HepG2 (cell line): ENCODE results near the gene NBR1. TPM values are rescaled to one million over a fixed set of nuclear protein-coding genes. Genes with fewer than 3 reads are reported as not detected.

Source experiments
- BHLHE40 ChIP-seq: IDR thresholded peaks from 2 replicates; pipeline ENCODE4 v1.6.1; 2011; ENCODE audit warnings: low read length, improper control_type of control experiment
- EHMT2 ChIP-seq: fragments of 200-600 bp; sonication (generic); IDR thresholded peaks from 2 replicates; pipeline ENCODE4 v1.7.0; 2017; ENCODE audit warnings: antibody characterized with exemption, low read depth, low read length, borderline replicate concordance
- FOXK1 ChIP-seq: sonication (generic); formaldehyde crosslinking; IDR thresholded peaks from 2 replicates; pipeline ENCODE4 v1.4.0; 2020; ENCODE audit warnings: low read depth, missing genetic modification reagents, borderline replicate concordance
- KDM5A ChIP-seq: fragments of 200-600 bp; sonication (generic); IDR thresholded peaks from 2 replicates; pipeline ENCODE4 v1.7.0; 2018; ENCODE audit warnings: antibody characterized with exemption, mild to moderate bottlenecking, low read length, borderline replicate concordance
- NFIB ChIP-seq: sonication (generic); formaldehyde crosslinking; IDR thresholded peaks from 2 replicates; pipeline ENCODE4 v1.9.0; 2021; ENCODE audit warnings: missing genetic modification reagents, mild to moderate bottlenecking, borderline replicate concordance
- NRL ChIP-seq: sonication (generic); formaldehyde crosslinking; IDR thresholded peaks from 2 replicates; pipeline ENCODE4 v1.5.0; 2020; ENCODE audit warnings: missing genetic modification reagents, mild to moderate bottlenecking, moderate library complexity, borderline replicate concordance
- ONECUT2 ChIP-seq: sonication (generic); formaldehyde crosslinking; IDR thresholded peaks from 2 replicates; pipeline ENCODE4 v1.4.0; 2020; ENCODE audit warnings: missing genetic modification reagents
- PITX1 ChIP-seq: sonication (generic); formaldehyde crosslinking; IDR thresholded peaks from 2 replicates; pipeline ENCODE4 v1.5.1; 2020; ENCODE audit warnings: mild to moderate bottlenecking, missing genetic modification reagents
- PRPF4 ChIP-seq: fragments of 200-400 bp; formaldehyde crosslinking; IDR thresholded peaks from 2 replicates; pipeline ENCODE4 v1.6.1; 2016; ENCODE audit warnings: low read length, low read depth; ENCODE audit not compliant: poor library complexity, severe bottlenecking
- RCOR2 ChIP-seq: IDR thresholded peaks from 2 replicates; pipeline ENCODE4 v1.6.1; 2016; ENCODE audit warnings: missing biosample characterization, missing genetic modification reagents
- SUZ12 ChIP-seq: fragments of 150-350 bp; IDR thresholded peaks from 2 replicates; pipeline ENCODE4 v1.6.1; 2014; ENCODE audit warnings: low read depth, low read length
- ZNF543 ChIP-seq: sonication (generic); formaldehyde crosslinking; IDR thresholded peaks from 2 replicates; pipeline ENCODE4 v1.4.0; 2020; ENCODE audit warnings: mild to moderate bottlenecking, missing genetic modification reagents
- polyA plus RNA-seq, 8 experiments: library from polyadenylated mRNA; depleted of rRNA in 3 of 8; stranded (reverse) in 7 of 8; unstranded in 1 of 8; fragments of >200 nt; fragmentation: Illumina TruSeq in 4 of 8; extraction: Trizol in 4 of 8; gene quantifications; 2 replicates each; pipeline versions ENCODE4 v1.2.1 to v1.2.3, GENCODE V29; 2011 to 2016; ENCODE audit warnings: low read depth in 4 of 8, missing spikeins in 1 of 8, mixed read lengths in 1 of 8; ENCODE audit not compliant: insufficient read depth in 1 of 8
- total RNA-seq, 5 experiments: library from RNA; depleted of rRNA; stranded (reverse); fragments of >200 nt; fragmentation: Illumina TruSeq; extraction: Trizol; gene quantifications; 2 replicates each; pipeline ENCODE4 v1.2.3, GENCODE V29; 2016; ENCODE audit warnings: low read depth in 1 of 5
- TF ChIP-seq, protein P1 (sequence below): sonication (generic); IDR thresholded peaks from 2 replicates; pipeline ENCODE4 v1.6.1; 2016; ENCODE audit warnings: low read depth, borderline replicate concordance
- TF ChIP-seq, protein P2 (sequence below): IDR thresholded peaks from 2 replicates; pipeline ENCODE4 v1.6.1; 2018; ENCODE audit warnings: missing genetic modification reagents, mild to moderate bottlenecking, missing compliant biosample characterization
- TF ChIP-seq, protein P3 (sequence below): sonication (generic); formaldehyde crosslinking; IDR thresholded peaks from 2 replicates; pipeline ENCODE4 v1.4.0; 2020; ENCODE audit warnings: missing genetic modification reagents
- TF ChIP-seq, protein P4 (sequence below): sonication (generic); formaldehyde crosslinking; IDR thresholded peaks from 2 replicates; pipeline ENCODE4 v1.4.0; 2020; ENCODE audit warnings: mild to moderate bottlenecking, missing genetic modification reagents
- TF ChIP-seq, protein P5 (sequence below): sonication (generic); formaldehyde crosslinking; IDR thresholded peaks from 2 replicates; pipeline ENCODE4 v1.4.0; 2020; ENCODE audit warnings: missing genetic modification reagents
- TF ChIP-seq, protein P6 (sequence below): sonication (generic); formaldehyde crosslinking; IDR thresholded peaks from 2 replicates; pipeline ENCODE4 v1.4.0; 2020; ENCODE audit warnings: mild to moderate bottlenecking, low read depth, missing genetic modification reagents

Gene NBR1
- total and polyA plus RNA-seq, 2 of the 13 experiments (the other 11 are each of a cell fraction or from before 2014, with no cell fraction given), result 51.7 to 121 TPM

DNA sequence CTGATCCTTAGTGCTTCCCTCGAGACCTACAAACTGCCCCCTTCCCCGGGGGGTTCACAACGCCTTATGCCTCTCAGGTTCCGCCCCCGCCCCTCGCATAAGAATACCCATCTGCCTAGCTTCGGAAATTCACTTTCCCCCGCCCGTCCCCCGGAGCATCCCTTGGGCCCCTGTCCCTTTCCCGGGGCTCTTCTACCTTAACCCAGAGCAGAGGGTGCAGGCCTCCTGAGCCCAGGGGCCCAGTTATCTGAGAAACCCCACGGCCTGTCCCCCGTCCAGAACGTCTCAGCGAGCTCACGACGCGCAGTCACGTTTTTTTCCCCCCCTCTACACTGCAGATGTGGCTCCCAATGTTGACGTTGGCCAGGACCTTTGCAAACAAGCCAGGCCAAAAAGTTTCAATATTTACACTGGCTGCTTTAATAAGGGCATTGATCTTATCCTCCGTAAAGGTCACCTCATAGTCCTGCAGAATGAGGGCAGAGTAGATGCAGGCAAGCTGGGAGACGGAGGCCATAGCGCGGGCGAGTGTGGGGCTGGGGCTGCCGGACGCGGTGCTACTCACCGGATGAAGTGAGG is 1.4 kb upstream of the NBR1 start (continued):
- TF ChIP-seq, protein P1, sequence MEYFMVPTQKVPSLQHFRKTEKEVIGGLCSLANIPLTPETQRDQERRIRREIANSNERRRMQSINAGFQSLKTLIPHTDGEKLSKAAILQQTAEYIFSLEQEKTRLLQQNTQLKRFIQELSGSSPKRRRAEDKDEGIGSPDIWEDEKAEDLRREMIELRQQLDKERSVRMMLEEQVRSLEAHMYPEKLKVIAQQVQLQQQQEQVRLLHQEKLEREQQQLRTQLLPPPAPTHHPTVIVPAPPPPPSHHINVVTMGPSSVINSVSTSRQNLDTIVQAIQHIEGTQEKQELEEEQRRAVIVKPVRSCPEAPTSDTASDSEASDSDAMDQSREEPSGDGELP, result peak; percentile 37; the same call in 1 of the 2 replicates
- TF ChIP-seq ZNF543 (CRISPR knock-in tag), result no peak
- TF ChIP-seq NRL (CRISPR knock-in tag), result no peak
- no peak for TF ChIP-seq PRPF4
- peak; percentile 59; the same call in 1 of the 2 replicates for TF ChIP-seq FOXK1 (CRISPR knock-in tag)
- TF ChIP-seq NFIB (CRISPR knock-in tag), result no peak
- TF ChIP-seq, protein P2, sequence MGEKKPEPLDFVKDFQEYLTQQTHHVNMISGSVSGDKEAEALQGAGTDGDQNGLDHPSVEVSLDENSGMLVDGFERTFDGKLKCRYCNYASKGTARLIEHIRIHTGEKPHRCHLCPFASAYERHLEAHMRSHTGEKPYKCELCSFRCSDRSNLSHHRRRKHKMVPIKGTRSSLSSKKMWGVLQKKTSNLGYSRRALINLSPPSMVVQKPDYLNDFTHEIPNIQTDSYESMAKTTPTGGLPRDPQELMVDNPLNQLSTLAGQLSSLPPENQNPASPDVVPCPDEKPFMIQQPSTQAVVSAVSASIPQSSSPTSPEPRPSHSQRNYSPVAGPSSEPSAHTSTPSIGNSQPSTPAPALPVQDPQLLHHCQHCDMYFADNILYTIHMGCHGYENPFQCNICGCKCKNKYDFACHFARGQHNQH (CRISPR knock-in tag), result no peak
- no peak for TF ChIP-seq SUZ12
- TF ChIP-seq, protein P3, sequence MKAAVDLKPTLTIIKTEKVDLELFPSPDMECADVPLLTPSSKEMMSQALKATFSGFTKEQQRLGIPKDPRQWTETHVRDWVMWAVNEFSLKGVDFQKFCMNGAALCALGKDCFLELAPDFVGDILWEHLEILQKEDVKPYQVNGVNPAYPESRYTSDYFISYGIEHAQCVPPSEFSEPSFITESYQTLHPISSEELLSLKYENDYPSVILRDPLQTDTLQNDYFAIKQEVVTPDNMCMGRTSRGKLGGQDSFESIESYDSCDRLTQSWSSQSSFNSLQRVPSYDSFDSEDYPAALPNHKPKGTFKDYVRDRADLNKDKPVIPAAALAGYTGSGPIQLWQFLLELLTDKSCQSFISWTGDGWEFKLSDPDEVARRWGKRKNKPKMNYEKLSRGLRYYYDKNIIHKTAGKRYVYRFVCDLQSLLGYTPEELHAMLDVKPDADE (CRISPR knock-in tag), result no peak
- TF ChIP-seq PITX1 (CRISPR knock-in tag), result peak; percentile 76
- TF ChIP-seq RCOR2 (CRISPR knock-in tag), result peak; percentile 55; the same call in 1 of the 2 replicates
- TF ChIP-seq, protein P4, sequence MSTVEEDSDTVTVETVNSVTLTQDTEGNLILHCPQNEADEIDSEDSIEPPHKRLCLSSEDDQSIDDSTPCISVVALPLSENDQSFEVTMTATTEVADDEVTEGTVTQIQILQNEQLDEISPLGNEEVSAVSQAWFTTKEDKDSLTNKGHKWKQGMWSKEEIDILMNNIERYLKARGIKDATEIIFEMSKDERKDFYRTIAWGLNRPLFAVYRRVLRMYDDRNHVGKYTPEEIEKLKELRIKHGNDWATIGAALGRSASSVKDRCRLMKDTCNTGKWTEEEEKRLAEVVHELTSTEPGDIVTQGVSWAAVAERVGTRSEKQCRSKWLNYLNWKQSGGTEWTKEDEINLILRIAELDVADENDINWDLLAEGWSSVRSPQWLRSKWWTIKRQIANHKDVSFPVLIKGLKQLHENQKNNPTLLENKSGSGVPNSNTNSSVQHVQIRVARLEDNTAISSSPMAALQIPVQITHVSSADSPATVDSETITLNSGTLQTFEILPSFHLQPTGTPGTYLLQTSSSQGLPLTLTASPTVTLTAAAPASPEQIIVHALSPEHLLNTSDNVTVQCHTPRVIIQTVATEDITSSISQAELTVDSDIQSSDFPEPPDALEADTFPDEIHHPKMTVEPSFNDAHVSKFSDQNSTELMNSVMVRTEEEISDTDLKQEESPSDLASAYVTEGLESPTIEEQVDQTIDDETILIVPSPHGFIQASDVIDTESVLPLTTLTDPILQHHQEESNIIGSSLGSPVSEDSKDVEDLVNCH (CRISPR knock-in tag), result no peak
- TF ChIP-seq KDM5A, result no peak
- TF ChIP-seq, protein P5, sequence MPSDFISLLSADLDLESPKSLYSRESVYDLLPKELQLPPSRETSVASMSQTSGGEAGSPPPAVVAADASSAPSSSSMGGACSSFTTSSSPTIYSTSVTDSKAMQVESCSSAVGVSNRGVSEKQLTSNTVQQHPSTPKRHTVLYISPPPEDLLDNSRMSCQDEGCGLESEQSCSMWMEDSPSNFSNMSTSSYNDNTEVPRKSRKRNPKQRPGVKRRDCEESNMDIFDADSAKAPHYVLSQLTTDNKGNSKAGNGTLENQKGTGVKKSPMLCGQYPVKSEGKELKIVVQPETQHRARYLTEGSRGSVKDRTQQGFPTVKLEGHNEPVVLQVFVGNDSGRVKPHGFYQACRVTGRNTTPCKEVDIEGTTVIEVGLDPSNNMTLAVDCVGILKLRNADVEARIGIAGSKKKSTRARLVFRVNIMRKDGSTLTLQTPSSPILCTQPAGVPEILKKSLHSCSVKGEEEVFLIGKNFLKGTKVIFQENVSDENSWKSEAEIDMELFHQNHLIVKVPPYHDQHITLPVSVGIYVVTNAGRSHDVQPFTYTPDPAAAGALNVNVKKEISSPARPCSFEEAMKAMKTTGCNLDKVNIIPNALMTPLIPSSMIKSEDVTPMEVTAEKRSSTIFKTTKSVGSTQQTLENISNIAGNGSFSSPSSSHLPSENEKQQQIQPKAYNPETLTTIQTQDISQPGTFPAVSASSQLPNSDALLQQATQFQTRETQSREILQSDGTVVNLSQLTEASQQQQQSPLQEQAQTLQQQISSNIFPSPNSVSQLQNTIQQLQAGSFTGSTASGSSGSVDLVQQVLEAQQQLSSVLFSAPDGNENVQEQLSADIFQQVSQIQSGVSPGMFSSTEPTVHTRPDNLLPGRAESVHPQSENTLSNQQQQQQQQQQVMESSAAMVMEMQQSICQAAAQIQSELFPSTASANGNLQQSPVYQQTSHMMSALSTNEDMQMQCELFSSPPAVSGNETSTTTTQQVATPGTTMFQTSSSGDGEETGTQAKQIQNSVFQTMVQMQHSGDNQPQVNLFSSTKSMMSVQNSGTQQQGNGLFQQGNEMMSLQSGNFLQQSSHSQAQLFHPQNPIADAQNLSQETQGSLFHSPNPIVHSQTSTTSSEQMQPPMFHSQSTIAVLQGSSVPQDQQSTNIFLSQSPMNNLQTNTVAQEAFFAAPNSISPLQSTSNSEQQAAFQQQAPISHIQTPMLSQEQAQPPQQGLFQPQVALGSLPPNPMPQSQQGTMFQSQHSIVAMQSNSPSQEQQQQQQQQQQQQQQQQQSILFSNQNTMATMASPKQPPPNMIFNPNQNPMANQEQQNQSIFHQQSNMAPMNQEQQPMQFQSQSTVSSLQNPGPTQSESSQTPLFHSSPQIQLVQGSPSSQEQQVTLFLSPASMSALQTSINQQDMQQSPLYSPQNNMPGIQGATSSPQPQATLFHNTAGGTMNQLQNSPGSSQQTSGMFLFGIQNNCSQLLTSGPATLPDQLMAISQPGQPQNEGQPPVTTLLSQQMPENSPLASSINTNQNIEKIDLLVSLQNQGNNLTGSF (CRISPR knock-in tag), result no peak
- peak; percentile 62 for TF ChIP-seq ONECUT2 (CRISPR knock-in tag)
- TF ChIP-seq, protein P6, sequence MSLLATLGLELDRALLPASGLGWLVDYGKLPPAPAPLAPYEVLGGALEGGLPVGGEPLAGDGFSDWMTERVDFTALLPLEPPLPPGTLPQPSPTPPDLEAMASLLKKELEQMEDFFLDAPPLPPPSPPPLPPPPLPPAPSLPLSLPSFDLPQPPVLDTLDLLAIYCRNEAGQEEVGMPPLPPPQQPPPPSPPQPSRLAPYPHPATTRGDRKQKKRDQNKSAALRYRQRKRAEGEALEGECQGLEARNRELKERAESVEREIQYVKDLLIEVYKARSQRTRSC (CRISPR knock-in tag), result no peak
- TF ChIP-seq EHMT2, result no peak
- TF ChIP-seq BHLHE40, result peak; percentile 97
